DND-41 (cell line): ENCODE results near the gene GART.

Experiments used
- CTCF ChIP-seq: IDR thresholded peaks from 2 replicates; pipeline ENCODE4 v1.5.1; 2012; ENCODE audit warnings: borderline replicate concordance, low read length, moderate library complexity, mild to moderate bottlenecking; ENCODE audit not compliant: poor library complexity, severe bottlenecking; ENCODE audit errors: extremely low read depth
- EZH2 ChIP-seq: IDR thresholded peaks from 3 replicates; pipeline ENCODE4 v1.6.1; 2012; ENCODE audit warnings: borderline replicate concordance, low read depth, mild to moderate bottlenecking, moderate library complexity, low read length, inconsistent platforms; ENCODE audit not compliant: severe bottlenecking

- TF ChIP-seq CTCF (no peak), EZH2 (no peak)
Measured at GRCh38 chr21:33543505-33544129, 1.7 kb upstream of the GART start.
